HG02973 (cell line): ENCODE data around the gene REXO5.
"Not testable (repeated sequence)": the region's sequence is repeated elsewhere in the genome, so short reads cannot be mapped to it uniquely, and the experiment has no call there.

Source experiments
- ATAC-seq: cut with Tn5 transposase; IDR thresholded peaks from one replicate; pipeline ENCODE4 v1.9.1; 2021; ENCODE audit warnings: moderate library complexity; ENCODE audit not compliant: unreplicated experiment

The REXO5 gene

GRCh38 chr16:20801278-20801677 lies 5.0 kb upstream of the REXO5 start:
- no peak for ATAC-seq

GRCh38 chr16:20803192-20803560 lies 3.2 kb upstream of the REXO5 start:
- ATAC-seq, result no peak

- no peak for ATAC-seq
Measured at GRCh38 chr16:20803561-20804214, 2.6 kb upstream of the REXO5 start.

- not testable (repeated sequence) for ATAC-seq
Measured at GRCh38 chr16:20805684-20806167, 601 bp upstream of the REXO5 start.

GRCh38 chr16:20807862-20808261 lies 1.5 kb downstream of the REXO5 start:
- ATAC-seq, result no peak

GRCh38 chr16:20811889-20812439 lies 5.6 kb downstream of the REXO5 start:
- no peak for ATAC-seq

- no peak for ATAC-seq
Measured at GRCh38 chr16:20812510-20812909, 6.2 kb downstream of the REXO5 start.

GRCh38 chr16:20814784-20815183 lies 8.5 kb downstream of the REXO5 start:
- no peak for ATAC-seq

GRCh38 chr16:20818929-20819585 lies 12.7 kb downstream of the REXO5 start:
- no peak for ATAC-seq

- no peak for ATAC-seq
Measured at GRCh38 chr16:20821682-20822081, 15.4 kb downstream of the REXO5 start.

GRCh38 chr16:20822521-20823325 lies 16.4 kb downstream of the REXO5 start:
- no peak for ATAC-seq

- ATAC-seq, result no peak
Measured at GRCh38 chr16:20826039-20826566, 19.8 kb downstream of the REXO5 start.

GRCh38 chr16:20829536-20829935 lies 23.2 kb downstream of the REXO5 start:
- no peak for ATAC-seq

GRCh38 chr16:20830372-20830771 lies 24.0 kb downstream of the REXO5 start:
- ATAC-seq, result no peak

- no peak for ATAC-seq
Measured at GRCh38 chr16:20833086-20833485, 26.8 kb downstream of the REXO5 start.

GRCh38 chr16:20838240-20838639 lies 31.9 kb downstream of the REXO5 start:
- no peak for ATAC-seq

GRCh38 chr16:20839504-20839903 lies 33.2 kb downstream of the REXO5 start:
- ATAC-seq, result no peak

GRCh38 chr16:20844054-20844453 lies 37.7 kb downstream of the REXO5 start:
- no peak for ATAC-seq

- no peak for ATAC-seq
Measured at GRCh38 chr16:20844588-20844987, 38.3 kb downstream of the REXO5 start.

GRCh38 chr16:20846030-20846429 lies 39.7 kb downstream of the REXO5 start:
- no peak for ATAC-seq

- no peak for ATAC-seq
Measured at GRCh38 chr16:20846551-20846950, 40.2 kb downstream of the REXO5 start.
